Ishikawa (cell line): Measurements from ENCODE around the gene GMPPA.

Source experiments
- CEBPB ChIP-seq: IDR thresholded peaks from 2 replicates; pipeline ENCODE4 v1.6.1; 2012
- CREB1 ChIP-seq: IDR thresholded peaks from 2 replicates; pipeline ENCODE4 v1.6.1; 2012; ENCODE audit warnings: low read depth
- EGR1 ChIP-seq: IDR thresholded peaks from 2 replicates; pipeline ENCODE4 v1.6.1; 2012
- EP300 ChIP-seq: IDR thresholded peaks from 2 replicates; pipeline ENCODE4 v1.6.1; 2012; ENCODE audit warnings: borderline replicate concordance
- FOXM1 ChIP-seq: IDR thresholded peaks from 2 replicates; pipeline ENCODE4 v1.6.1; 2012; ENCODE audit warnings: low read depth, borderline replicate concordance
- NFIC ChIP-seq: IDR thresholded peaks from 2 replicates; pipeline ENCODE4 v1.6.1; 2012
- RAD21 ChIP-seq: IDR thresholded peaks from 2 replicates; pipeline ENCODE4 v1.6.1; 2012; ENCODE audit warnings: low read depth
- TAF1 ChIP-seq: IDR thresholded peaks from 2 replicates; pipeline ENCODE4 v1.6.1; 2012; ENCODE audit warnings: low read depth, mild to moderate bottlenecking
- TCF12 ChIP-seq: IDR thresholded peaks from 2 replicates; pipeline ENCODE4 v1.6.1; 2012; ENCODE audit warnings: low read depth
- TEAD4 ChIP-seq: IDR thresholded peaks from 2 replicates; pipeline ENCODE4 v1.6.1; 2012
- YY1 ChIP-seq: IDR thresholded peaks from 2 replicates; pipeline ENCODE4 v1.6.1; 2012; ENCODE audit warnings: low read depth
- ZBTB7A ChIP-seq: IDR thresholded peaks from 2 replicates; pipeline ENCODE4 v1.6.1; 2012; ENCODE audit warnings: low read depth
- TF ChIP-seq, protein P1 (sequence below): IDR thresholded peaks from 2 replicates; pipeline ENCODE4 v1.6.1; 2012
- TF ChIP-seq, protein P2 (sequence below): IDR thresholded peaks from 2 replicates; pipeline ENCODE4 v1.6.1; 2012; ENCODE audit warnings: low read depth, mild to moderate bottlenecking
- TF ChIP-seq, protein P3 (sequence below): IDR thresholded peaks from 2 replicates; pipeline ENCODE4 v1.6.1; 2012

Gene GMPPA

DNA sequence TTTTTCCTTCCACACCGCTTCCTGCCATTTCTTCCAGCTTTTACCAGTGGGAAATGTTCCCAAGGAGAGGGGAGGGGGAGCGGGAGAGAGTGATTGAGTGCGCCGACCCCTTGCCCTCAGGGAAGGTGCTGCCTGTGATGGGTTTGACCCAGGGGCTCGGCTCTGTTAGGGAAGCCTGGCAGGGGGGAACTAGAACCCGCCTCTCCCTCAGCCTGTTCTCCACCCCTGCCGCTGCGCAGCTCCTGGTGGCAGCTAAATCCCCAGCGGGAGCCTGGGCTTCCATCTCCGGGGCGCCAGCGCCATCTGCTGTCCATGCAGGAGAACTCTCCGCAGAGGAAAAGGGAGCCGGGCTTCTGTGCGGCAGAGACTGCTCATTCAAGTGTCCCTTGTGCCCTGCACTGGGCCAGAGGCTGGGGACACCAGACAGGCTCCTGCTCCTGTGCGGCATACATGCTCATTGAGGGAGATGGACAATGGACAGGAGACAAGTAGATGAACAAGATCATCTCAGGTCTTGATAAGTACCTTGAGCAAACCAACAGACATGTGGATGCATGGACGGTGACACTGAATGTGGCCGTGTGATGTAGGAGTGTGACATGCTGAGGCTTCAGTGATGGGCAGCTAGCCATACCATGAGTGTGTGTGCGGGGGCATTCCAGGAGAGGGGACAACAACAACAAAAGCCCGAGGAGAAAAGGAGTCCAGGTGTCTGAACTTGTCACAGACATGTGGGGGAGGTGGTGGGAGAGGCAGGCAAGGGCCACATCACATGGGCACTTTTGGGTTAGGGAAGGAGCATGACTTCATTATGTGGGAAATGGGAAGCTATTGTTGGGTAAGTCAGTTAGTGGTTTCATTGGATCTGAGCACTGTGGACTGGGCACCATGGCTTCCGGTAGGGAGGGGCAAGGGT is 31.6 kb downstream of the GMPPA start:
- TF ChIP-seq RAD21 = peak; percentile 100
- TF ChIP-seq EP300 = no peak

DNA sequence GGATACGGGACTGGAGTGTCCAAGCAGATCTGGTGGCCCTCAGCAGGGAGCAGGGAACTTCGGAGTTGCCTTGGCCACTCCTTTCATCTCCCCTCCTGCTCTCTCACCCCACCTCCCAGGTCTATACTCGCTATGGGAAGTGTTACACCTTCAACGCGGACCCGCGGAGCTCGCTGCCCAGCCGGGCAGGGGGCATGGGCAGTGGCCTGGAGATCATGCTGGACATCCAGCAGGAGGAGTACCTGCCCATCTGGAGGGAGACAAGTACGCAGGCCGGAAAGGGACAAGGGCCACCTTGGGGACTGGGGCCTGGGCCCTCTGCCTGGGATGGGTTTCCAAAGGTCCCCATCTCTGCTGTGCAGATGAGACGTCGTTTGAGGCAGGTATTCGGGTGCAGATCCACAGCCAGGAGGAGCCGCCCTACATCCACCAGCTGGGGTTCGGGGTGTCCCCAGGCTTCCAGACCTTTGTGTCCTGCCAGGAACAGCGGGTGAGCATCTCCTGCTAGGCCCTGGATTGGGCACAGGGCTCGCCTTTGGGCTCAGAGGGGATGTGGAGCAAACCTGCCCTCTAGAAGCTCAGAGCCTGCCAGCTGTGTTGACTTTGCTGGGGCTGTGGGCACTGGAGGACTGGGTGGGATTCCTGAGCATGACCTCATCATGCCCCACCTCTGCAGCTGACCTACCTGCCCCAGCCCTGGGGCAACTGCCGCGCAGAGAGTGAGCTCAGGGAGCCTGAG is 33.1 kb downstream of the GMPPA start:
- TF ChIP-seq YY1 (no peak), CEBPB (no peak), RAD21 (no peak), NFIC (no peak), TCF12 (no peak), TAF1 (no peak), CREB1 (no peak), ZBTB7A (no peak), EP300 (no peak)
- TF ChIP-seq, protein P1, sequence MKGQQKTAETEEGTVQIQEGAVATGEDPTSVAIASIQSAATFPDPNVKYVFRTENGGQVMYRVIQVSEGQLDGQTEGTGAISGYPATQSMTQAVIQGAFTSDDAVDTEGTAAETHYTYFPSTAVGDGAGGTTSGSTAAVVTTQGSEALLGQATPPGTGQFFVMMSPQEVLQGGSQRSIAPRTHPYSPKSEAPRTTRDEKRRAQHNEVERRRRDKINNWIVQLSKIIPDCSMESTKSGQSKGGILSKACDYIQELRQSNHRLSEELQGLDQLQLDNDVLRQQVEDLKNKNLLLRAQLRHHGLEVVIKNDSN = no peak
- TF ChIP-seq, protein P2, sequence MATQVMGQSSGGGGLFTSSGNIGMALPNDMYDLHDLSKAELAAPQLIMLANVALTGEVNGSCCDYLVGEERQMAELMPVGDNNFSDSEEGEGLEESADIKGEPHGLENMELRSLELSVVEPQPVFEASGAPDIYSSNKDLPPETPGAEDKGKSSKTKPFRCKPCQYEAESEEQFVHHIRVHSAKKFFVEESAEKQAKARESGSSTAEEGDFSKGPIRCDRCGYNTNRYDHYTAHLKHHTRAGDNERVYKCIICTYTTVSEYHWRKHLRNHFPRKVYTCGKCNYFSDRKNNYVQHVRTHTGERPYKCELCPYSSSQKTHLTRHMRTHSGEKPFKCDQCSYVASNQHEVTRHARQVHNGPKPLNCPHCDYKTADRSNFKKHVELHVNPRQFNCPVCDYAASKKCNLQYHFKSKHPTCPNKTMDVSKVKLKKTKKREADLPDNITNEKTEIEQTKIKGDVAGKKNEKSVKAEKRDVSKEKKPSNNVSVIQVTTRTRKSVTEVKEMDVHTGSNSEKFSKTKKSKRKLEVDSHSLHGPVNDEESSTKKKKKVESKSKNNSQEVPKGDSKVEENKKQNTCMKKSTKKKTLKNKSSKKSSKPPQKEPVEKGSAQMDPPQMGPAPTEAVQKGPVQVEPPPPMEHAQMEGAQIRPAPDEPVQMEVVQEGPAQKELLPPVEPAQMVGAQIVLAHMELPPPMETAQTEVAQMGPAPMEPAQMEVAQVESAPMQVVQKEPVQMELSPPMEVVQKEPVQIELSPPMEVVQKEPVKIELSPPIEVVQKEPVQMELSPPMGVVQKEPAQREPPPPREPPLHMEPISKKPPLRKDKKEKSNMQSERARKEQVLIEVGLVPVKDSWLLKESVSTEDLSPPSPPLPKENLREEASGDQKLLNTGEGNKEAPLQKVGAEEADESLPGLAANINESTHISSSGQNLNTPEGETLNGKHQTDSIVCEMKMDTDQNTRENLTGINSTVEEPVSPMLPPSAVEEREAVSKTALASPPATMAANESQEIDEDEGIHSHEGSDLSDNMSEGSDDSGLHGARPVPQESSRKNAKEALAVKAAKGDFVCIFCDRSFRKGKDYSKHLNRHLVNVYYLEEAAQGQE = no peak
- TF ChIP-seq, protein P3, sequence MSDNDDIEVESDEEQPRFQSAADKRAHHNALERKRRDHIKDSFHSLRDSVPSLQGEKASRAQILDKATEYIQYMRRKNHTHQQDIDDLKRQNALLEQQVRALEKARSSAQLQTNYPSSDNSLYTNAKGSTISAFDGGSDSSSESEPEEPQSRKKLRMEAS = no peak

- TF ChIP-seq RAD21 (no peak), TAF1 (no peak), CREB1 (no peak), TEAD4 (no peak), EP300 (no peak), FOXM1 (no peak), EGR1 (no peak), CEBPB (no peak), ZBTB7A (no peak)
- TF ChIP-seq, protein P2 = no peak
Measured at GRCh38 chr2:219532378-219532649, 33.6 kb downstream of the GMPPA start.

DNA sequence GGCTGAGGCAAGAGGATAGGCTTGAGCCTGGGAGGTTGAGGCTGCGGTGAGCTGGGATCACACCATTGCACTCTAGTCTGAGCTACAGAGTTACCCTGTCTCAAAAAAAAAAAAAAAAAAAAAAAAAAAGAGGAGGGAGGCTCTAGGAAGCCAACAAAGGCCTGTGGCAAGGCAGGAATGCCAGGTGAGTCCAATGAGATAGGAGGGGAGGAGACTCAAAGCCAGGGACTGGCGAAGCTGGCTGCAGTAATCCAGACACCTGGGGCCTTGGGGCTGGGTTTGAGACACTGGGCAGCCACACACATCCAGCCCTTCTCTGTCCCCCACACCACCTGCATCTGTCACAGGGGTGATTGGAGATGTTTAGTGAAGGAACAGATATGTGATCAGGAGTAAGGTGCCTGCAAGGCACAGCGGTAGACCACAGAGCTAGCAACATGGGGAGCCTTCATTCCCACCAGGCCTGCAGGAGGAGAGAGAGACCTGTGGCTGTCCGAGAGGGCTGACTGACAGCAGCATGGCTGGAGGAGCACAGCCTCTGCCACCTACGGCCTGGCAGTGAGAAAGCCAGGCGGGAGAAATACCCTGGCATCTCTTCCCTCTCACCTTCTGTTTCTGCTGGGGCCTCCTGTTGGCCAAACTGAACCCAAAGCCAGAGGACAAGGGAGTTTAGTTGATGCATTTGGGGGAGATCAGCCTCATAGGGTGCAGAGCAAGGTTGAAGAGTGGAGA is 35.4 kb downstream of the GMPPA start:
- TF ChIP-seq TEAD4 = peak; percentile 57
- TF ChIP-seq CREB1 = no peak
- no peak for TF ChIP-seq TCF12
- TF ChIP-seq CEBPB = no peak
- TF ChIP-seq, protein P1 = no peak
- TF ChIP-seq ZBTB7A = no peak

- TF ChIP-seq FOXM1 (no peak), TCF12 (no peak), EGR1 (no peak), CREB1 (no peak), EP300 (no peak), RAD21 (no peak), TEAD4 (no peak), CEBPB (no peak), TAF1 (no peak), NFIC (no peak), YY1 (no peak), ZBTB7A (no peak)
- TF ChIP-seq, protein P1 = no peak
- TF ChIP-seq, protein P3 = no peak
- TF ChIP-seq, protein P2 = no peak
Measured at GRCh38 chr2:219536425-219536824, 37.7 kb downstream of the GMPPA start.
